SH-SY5Y (cell line): ENCODE results near the gene CCDC40.

Source experiments
- GATA2 ChIP-seq: IDR thresholded peaks from 2 replicates; pipeline ENCODE4 v1.6.1; 2011; ENCODE audit warnings: mild to moderate bottlenecking, low read depth, low read length
- GATA3 ChIP-seq: IDR thresholded peaks from 2 replicates; pipeline ENCODE4 v1.6.1; 2011; ENCODE audit warnings: low read depth, mild to moderate bottlenecking, low read length, moderate library complexity

- no peak for TF ChIP-seq GATA2
- no peak for TF ChIP-seq GATA3
Observed at GRCh38 chr17:80146121-80147034, 109.9 kb downstream of the CCDC40 start.
